Measurements from ENCODE around the gene CFAP99.

- TF ChIP-seq CTCF (IDR thresholded peaks at IDR 0.05): no peak
- no peak for TF ChIP-seq POLR2AphosphoS5 (IDR thresholded peaks at IDR 0.05)
These were observed 19.5 kb upstream of the CFAP99 start for GRCh38 chr4:2399216-2399615.

Data from stomach (tissue), 4 donors.